Duodenal mucosa (tissue), 2 donors: ENCODE results near the gene DIP2B.

Experiments
- H3K27ac ChIP-seq: one replicate; pipeline ENCODE4 v1.7.0; 2013; ENCODE audit warnings: low read depth, low read length
- H3K27me3 ChIP-seq, 2 donors: one replicate each; pipeline ENCODE4 v1.7.0; 2013; ENCODE audit warnings: low read length in 2 of 2, control low read depth in 1 of 2; ENCODE audit not compliant: insufficient read depth in 2 of 2, control insufficient read depth in 1 of 2
- H3K36me3 ChIP-seq, 2 donors: one replicate each; pipeline ENCODE4 v1.7.0; 2013; ENCODE audit warnings: low read length in 2 of 2, control low read depth in 1 of 2; ENCODE audit not compliant: insufficient read depth in 2 of 2, control insufficient read depth in 1 of 2
- H3K4me1 ChIP-seq, 2 donors: one replicate each; pipeline ENCODE4 v1.7.0; 2013; ENCODE audit warnings: low read length in 2 of 2, control low read depth in 1 of 2; ENCODE audit not compliant: insufficient read depth in 2 of 2, control insufficient read depth in 1 of 2
- H3K4me3 ChIP-seq, 2 donors: one replicate each; pipeline ENCODE4 v1.7.0; 2013; ENCODE audit warnings: low read length in 2 of 2, low read depth in 1 of 2
- H3K9ac ChIP-seq, 2 donors: one replicate each; pipeline ENCODE4 v1.7.0; 2013; ENCODE audit warnings: low read length in 2 of 2, low read depth in 1 of 2
- H3K9me3 ChIP-seq, 2 donors: one replicate each; pipeline ENCODE4 v1.7.0; 2013; ENCODE audit warnings: low read length in 2 of 2, control low read depth in 1 of 2; ENCODE audit not compliant: control insufficient read depth in 1 of 2

The DIP2B gene

DNA sequence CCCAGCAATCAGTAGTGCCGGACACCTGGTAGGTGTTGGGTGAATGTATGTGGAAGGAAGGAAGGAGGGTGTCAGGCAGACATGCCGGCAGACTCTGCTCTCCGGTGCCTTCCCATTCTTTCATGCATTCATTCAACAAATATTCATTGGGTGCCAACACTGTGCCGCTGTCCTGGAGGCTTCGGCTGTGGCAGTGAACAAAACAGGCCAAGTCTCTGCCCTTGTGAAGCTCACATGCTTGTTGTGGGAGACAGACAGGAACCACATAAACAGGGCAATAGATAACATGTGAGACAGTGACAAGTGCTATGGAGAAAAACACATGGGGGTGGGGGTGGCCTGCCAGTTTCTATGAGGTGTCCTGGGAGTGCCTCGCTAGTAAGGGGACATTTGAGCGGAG, 202.6 kb downstream of the DIP2B start:
- Histone ChIP-seq H3K9ac (no peak overlapping the region), H3K4me3 (no peak overlapping the region), H3K36me3 (peaks cover 34 to 74% of the 10 kb centered on the region in 2 donors), H3K27me3 (no peaks in the 10 kb centered on the region), H3K9me3 (no peaks in the 10 kb centered on the region), H3K27ac (no peak overlapping the region), H3K4me1 (no peaks in the 10 kb centered on the region)

DNA sequence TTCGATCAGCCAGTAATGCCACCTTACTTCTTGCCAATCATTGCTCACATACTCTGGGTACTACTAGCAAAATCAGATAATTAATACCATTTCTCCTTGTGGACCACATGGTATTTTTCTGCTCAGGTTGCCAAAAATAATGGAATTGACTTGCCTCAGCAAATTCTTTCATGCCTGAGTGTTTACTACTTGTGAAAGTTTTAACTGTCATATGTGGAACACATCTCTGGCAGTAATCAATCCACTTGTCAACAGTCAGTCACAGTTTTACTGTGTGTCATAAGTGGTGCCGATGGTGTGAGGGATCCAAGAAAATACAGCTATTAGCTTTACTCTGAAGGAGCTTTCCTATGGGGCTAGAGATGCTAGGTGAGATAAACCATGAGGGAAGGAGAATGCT, 203.8 kb downstream of the DIP2B start:
- no peaks in the 10 kb centered on the region for H3K27me3 ChIP-seq
- H3K27ac ChIP-seq: no peak overlapping the region
- no peaks in the 10 kb centered on the region for H3K9me3 ChIP-seq
- no peak overlapping the region for H3K9ac ChIP-seq
- peaks cover 34 to 70% of the 10 kb centered on the region in 2 donors for H3K36me3 ChIP-seq
- H3K4me1 ChIP-seq: no peaks in the 10 kb centered on the region
- H3K4me3 ChIP-seq: no peak overlapping the region

DNA sequence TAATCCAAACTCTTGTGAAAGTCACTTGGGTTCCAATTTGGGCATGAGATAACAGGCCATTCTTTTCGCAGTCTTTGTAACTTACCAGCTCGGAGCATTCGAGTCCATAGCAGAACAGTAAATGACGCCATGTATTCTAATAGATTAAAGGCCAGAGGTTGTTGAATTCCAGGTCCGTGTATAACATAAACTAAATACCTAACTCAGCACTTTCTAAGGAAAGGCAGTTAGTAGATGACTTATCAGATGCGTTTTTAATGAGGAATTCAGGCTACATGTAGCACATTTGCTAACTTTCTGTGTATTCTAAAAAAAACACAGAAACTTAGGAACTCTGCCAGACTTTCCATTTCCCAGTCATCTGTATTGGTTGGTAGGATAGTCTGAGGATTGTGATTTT, 206.3 kb downstream of the DIP2B start:
- H3K36me3 ChIP-seq: peaks cover 32 to 70% of the 10 kb centered on the region in 2 donors
- no peaks in the 10 kb centered on the region for H3K4me1 ChIP-seq
- no peak overlapping the region for H3K4me3 ChIP-seq

DNA sequence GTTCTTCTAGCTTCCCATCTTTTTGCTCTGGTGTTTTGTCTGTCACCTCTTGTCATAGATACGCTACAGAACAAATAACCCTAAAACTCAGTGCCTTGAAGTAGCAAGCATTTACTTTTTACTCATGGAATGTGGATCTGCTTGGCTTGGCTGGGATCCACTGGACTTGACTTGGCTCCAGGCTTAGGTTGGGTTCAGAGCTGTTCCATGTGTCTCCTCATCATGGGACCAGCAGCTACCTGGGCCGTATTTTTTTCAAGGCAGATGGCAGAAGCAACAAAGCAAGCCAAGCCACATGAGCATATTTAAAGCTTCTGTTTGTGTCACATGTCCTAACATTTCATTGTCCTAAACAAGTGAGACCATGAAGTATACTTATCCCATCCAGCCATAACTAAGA, 210.4 kb downstream of the DIP2B start:
- H3K9ac ChIP-seq: no peak overlapping the region
- H3K4me3 ChIP-seq: no peak overlapping the region
- H3K27me3 ChIP-seq: no peaks in the 10 kb centered on the region
- H3K27ac ChIP-seq: no peak overlapping the region
- peaks cover 19 to 53% of the 10 kb centered on the region in 2 donors for H3K36me3 ChIP-seq
- no peaks in the 10 kb centered on the region for H3K4me1 ChIP-seq
- H3K9me3 ChIP-seq: no peaks in the 10 kb centered on the region

More for the DNA sequence above, 206.3 kb downstream of the DIP2B start:
- Histone ChIP-seq H3K9me3 (no peaks in the 10 kb centered on the region), H3K27me3 (no peaks in the 10 kb centered on the region), H3K9ac (no peak overlapping the region), H3K27ac (no peak overlapping the region)

DNA sequence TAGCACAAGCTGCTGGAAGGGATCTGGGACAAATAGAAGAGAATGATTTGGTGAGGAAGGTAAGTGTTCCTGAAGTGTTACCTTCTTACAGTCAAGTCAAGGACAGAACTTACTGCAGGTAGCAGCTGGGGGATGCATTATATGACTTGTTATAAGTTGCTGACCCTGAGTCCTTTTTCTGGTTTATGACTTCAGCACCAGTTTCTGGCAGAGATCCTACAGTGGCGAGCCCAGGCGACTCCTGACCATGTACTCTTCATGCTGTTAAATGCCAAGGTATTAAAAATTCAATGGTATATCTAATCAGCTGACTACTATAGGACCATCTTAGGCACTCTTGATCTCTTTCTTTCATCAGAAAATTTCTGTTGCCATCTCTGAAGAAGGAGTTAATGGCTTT, 214.0 kb downstream of the DIP2B start:
- no peaks in the 10 kb centered on the region for H3K9me3 ChIP-seq
- H3K27me3 ChIP-seq: no peaks in the 10 kb centered on the region
- H3K9ac ChIP-seq: no peak overlapping the region
- H3K4me3 ChIP-seq: no peak overlapping the region
- H3K27ac ChIP-seq: no peak overlapping the region
- H3K4me1 ChIP-seq: no peaks in the 10 kb centered on the region
- H3K36me3 ChIP-seq: peaks cover 24 to 67% of the 10 kb centered on the region in 2 donors

DNA sequence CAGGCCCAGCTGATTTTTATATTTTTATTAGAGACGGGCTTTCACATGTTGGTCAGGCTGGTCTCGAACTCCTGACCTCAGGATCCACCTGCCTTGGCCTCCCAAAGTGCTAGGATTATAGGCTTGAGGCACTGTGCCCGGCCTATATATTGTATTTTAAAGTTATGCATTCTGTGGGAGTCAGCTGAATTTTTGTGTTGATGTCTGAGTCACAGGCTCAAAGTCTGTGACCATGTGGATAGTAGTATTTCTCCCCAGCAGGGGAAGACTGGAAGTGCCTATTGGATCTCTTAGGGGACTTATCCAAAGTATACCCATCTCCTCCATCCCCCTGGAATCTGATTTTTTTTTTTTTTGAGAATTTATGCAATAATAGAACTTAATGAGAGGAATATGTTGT, 215.3 kb downstream of the DIP2B start:
- H3K9me3 ChIP-seq: no peaks in the 10 kb centered on the region
- no peaks in the 10 kb centered on the region for H3K27me3 ChIP-seq
- H3K36me3 ChIP-seq: peaks cover 34 to 67% of the 10 kb centered on the region in 2 donors
- no peak overlapping the region for H3K27ac ChIP-seq
- H3K4me1 ChIP-seq: no peaks in the 10 kb centered on the region
- no peak overlapping the region for H3K4me3 ChIP-seq
- H3K9ac ChIP-seq: no peak overlapping the region

DNA sequence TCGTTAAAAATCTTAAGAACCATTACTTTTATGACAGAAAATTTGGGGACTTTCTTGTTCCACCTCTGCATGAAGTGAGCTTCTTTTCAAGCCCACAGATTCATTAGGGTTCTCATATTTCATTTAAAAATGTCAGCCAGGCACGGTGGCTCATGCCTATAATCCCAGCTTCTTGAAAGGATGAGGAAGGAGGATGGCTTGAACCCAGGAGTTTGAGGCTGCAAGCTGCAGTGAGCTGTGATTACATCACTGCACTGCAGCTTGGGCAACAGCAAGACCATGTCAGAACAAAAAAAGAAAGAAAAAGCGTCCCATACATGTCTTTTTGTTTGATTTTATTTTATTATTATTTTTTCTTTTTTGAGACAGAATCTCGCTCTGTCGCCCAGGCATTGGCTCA, 215.7 kb downstream of the DIP2B start:
- H3K4me1 ChIP-seq: no peaks in the 10 kb centered on the region
- H3K27me3 ChIP-seq: no peaks in the 10 kb centered on the region
- no peaks in the 10 kb centered on the region for H3K9me3 ChIP-seq
- peaks cover 38 to 67% of the 10 kb centered on the region in 2 donors for H3K36me3 ChIP-seq
- H3K4me3 ChIP-seq: no peak overlapping the region
- H3K9ac ChIP-seq: no peak overlapping the region
- no peak overlapping the region for H3K27ac ChIP-seq

DNA sequence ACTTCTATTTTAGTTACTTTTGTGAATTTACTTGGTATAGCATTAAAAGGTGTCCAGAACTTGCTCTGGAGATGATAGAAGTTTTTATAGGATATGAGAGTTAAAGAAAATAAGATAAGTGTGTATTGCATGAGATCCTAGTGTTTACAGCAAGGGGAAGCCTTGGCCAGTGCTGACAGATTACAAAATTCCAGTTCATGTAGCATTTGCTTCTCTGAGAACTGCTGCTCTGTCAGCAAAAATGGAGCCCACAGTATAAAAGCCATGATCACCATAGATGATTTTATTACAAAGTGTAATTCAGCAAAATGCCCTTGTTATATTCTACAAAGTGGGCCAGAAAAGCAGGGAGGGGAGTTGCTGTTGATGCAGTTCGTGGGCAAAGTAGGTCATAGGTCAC, 219.1 kb downstream of the DIP2B start:
- Histone ChIP-seq H3K9me3 (no peaks in the 10 kb centered on the region), H3K36me3 (peaks cover 39 to 73% of the 10 kb centered on the region in 2 donors), H3K4me1 (no peaks in the 10 kb centered on the region), H3K9ac (no peak overlapping the region), H3K27me3 (no peaks in the 10 kb centered on the region), H3K27ac (no peak overlapping the region), H3K4me3 (no peak overlapping the region)

DNA sequence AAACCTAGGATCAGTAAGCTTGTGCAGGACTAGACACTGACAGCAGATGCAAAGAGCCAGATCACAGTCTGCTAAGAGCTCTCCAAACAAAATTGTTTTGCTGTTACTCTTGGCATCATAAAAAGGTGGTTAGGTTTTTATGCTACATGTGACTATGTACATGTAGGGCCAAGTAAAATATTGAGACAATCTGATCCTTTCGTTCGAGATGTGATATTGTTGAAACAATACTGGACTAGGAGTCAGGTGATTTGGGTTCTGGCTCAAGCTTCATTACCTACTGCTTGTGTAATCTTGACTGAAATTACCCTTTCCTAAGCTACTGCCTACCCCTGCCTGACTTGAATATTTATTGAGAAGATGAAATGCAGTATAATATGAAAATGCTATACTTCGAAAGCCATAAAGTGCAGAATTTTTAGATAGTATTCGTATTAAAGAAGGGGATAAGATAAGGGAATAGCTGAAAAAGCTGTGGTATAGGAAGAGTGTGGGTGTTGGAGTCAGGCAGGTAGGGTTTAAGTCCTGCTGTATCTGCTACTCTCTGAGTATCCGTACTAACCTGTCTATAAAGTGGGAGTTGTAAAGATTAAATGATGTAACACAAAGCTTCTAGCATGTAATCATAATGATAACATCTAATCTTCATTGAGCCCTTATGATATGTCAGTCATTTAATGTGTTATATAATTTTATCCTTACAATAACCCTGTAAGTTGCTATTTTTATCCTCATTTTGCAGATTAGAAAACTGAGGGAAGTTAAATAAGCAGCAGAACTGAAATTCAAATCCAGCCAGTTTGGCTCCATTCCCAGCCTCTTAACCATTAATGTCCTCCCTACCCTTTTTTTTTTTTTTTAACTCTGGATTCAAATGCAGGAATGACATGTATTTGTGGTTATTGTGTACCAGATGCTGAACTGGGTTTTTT, 220.5 kb downstream of the DIP2B start:
- Histone ChIP-seq H3K9me3 (no peaks in the 10 kb centered on the region), H3K27ac (no peak overlapping the region), H3K4me3 (no peak overlapping the region), H3K4me1 (no peaks in the 10 kb centered on the region), H3K27me3 (no peaks in the 10 kb centered on the region), H3K9ac (no peak overlapping the region), H3K36me3 (peaks cover 36 to 80% of the 10 kb centered on the region in 2 donors)

DNA sequence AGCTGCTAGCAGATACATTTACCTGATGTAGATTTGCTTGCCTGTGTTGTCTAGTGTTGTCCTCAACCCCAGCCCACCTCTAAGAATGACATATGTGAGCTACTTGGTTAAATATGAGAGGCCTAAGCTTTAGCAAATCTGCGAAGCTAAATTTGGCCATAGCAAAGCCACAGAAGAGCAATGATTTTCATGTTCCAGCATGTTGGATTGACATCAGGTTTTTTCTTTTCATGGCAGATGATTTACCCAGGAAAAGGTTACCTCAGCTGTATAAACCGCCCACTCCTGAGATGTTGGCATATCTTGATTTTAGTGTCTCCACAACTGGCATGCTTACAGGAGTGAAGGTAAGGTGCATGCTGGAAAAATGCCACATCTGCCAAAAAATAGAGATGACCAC, 222.7 kb downstream of the DIP2B start:
- Histone ChIP-seq H3K27ac (no peak overlapping the region), H3K36me3 (peaks cover 33 to 86% of the 10 kb centered on the region in 2 donors), H3K27me3 (no peaks in the 10 kb centered on the region), H3K9ac (no peak overlapping the region), H3K4me3 (no peak overlapping the region), H3K9me3 (no peaks in the 10 kb centered on the region), H3K4me1 (no peaks in the 10 kb centered on the region)
